IMR-90 (cell line): Measurements from ENCODE around the gene NDUFV2. TPM values are rescaled to one million over a fixed set of nuclear protein-coding genes. Genes with fewer than 3 reads are reported as not detected.

Experiments
- ATAC-seq: fragments of 200-7000 bp; cut with Tn5 transposase; 2 replicates; pipeline ENCODE4 v1.9.1; 2020; ENCODE audit warnings: low read depth, mild to moderate bottlenecking, moderate library complexity
- BruUV-seq: library from RNA; stranded (reverse); fragments of 400-500 nt; replicated peaks from 2 replicates; lab custom pipeline; 2021; lab: Mats Ljungman, UMichigan
- CTCF ChIA-PET: fragments of 300-600 bp; formaldehyde crosslinking; extraction: SDS; loops from one replicate; lab custom pipeline; 2021; ENCODE audit warnings: antibody characterized with exemption; lab: Yijun Ruan, JAX
- POLR2A ChIA-PET: fragments of 300-600 bp; sonication (Branson Sonifier 250); formaldehyde crosslinking; loops from one replicate; lab custom pipeline; 2022; ENCODE audit warnings: antibody characterized with exemption; ENCODE audit not compliant: unreplicated experiment; lab: Charles Lee
- DNase-seq: peaks from one replicate; pipeline ENCODE4 v3.0.0; 2013
- H2AFZ ChIP-seq: replicated peaks from 2 replicates; pipeline ENCODE3; 2013; ENCODE audit warnings: low read length, mild to moderate bottlenecking; ENCODE audit not compliant: poor library complexity
- H2AK5ac ChIP-seq: 2 replicates; pipeline ENCODE4 v1.6.1; 2013; ENCODE audit warnings: low read depth, low read length, inconsistent platforms
- H2AK9ac ChIP-seq: replicated peaks from 2 replicates; pipeline ENCODE3; 2013; ENCODE audit warnings: mild to moderate bottlenecking, low read depth, low read length, moderate library complexity; ENCODE audit not compliant: poor library complexity
- H2BK120ac ChIP-seq: 2 replicates; pipeline ENCODE4 v1.6.1; 2013; ENCODE audit warnings: low read depth, low read length, inconsistent platforms
- H2BK15ac ChIP-seq: 3 replicates; pipeline ENCODE4 v1.6.1; 2013; ENCODE audit warnings: low read depth, low read length, inconsistent platforms
- H2BK20ac ChIP-seq: 2 replicates; pipeline ENCODE4 v1.6.1; 2013; ENCODE audit warnings: low read depth, mild to moderate bottlenecking, inconsistent platforms, low read length, moderate library complexity
- H2BK5ac ChIP-seq: 2 replicates; pipeline ENCODE4 v1.6.1; 2013; ENCODE audit warnings: mild to moderate bottlenecking, low read depth, low read length, inconsistent platforms; ENCODE audit not compliant: poor library complexity, severe bottlenecking
- H3K14ac ChIP-seq: replicated peaks from 2 replicates; pipeline ENCODE4 v1.6.1; 2013; ENCODE audit warnings: low read depth, low read length, inconsistent platforms
- H3K18ac ChIP-seq: 2 replicates; pipeline ENCODE4 v1.6.1; 2013; ENCODE audit warnings: low read depth, low read length, control low read depth
- H3K23ac ChIP-seq: 2 replicates; pipeline ENCODE4 v1.6.1; 2013; ENCODE audit warnings: low read depth, low read length, inconsistent platforms
- H3K27ac ChIP-seq: 2 replicates; pipeline ENCODE4 v1.5.1; 2013; ENCODE audit warnings: mild to moderate bottlenecking, control low read depth, low read length; ENCODE audit not compliant: insufficient read depth
- H3K27me3 ChIP-seq: 2 replicates; pipeline ENCODE4 v1.6.1; 2013; ENCODE audit warnings: low read length; ENCODE audit not compliant: control insufficient read depth, insufficient read depth
- H3K36me3 ChIP-seq: 2 replicates; pipeline ENCODE4 v1.6.1; 2013; ENCODE audit warnings: low read length, mixed read lengths; ENCODE audit not compliant: control insufficient read depth, insufficient read depth
- H3K4ac ChIP-seq: 2 replicates; pipeline ENCODE4 v1.6.1; 2013; ENCODE audit warnings: low read depth, low read length, inconsistent platforms
- H3K4me1 ChIP-seq: 2 replicates; pipeline ENCODE4 v1.6.1; 2013; ENCODE audit warnings: low read length, mixed read lengths; ENCODE audit not compliant: control insufficient read depth, insufficient read depth
- H3K4me2 ChIP-seq: 2 replicates; pipeline ENCODE4 v1.6.1; 2013; ENCODE audit warnings: low read depth, mild to moderate bottlenecking, control low read depth, low read length, moderate library complexity
- H3K4me3 ChIP-seq: 2 replicates; pipeline ENCODE4 v1.5.1; 2013; ENCODE audit warnings: low read depth, mild to moderate bottlenecking, control low read depth, low read length, moderate library complexity; ENCODE audit not compliant: insufficient read depth
- H3K56ac ChIP-seq: 2 replicates; pipeline ENCODE4 v1.6.1; 2013; ENCODE audit warnings: low read length, inconsistent platforms; ENCODE audit not compliant: insufficient read depth; ENCODE audit errors: extremely low read depth
- H3K79me1 ChIP-seq, 2 experiments: 2 replicates each; pipeline ENCODE4 v1.6.1; 2013; ENCODE audit warnings: low read length in 2 of 2, inconsistent platforms in 1 of 2, low read depth in 1 of 2
- H3K9ac ChIP-seq: 2 replicates; pipeline ENCODE4 v1.6.1; 2013; ENCODE audit warnings: low read depth, low read length, control low read depth
- H3K9me1 ChIP-seq: 2 replicates; pipeline ENCODE4 v1.6.1; 2013; ENCODE audit warnings: low read length, inconsistent platforms; ENCODE audit not compliant: insufficient read depth
- H3K9me3 ChIP-seq: 2 replicates; pipeline ENCODE4 v1.6.1; 2013; ENCODE audit warnings: low read length; ENCODE audit not compliant: control insufficient read depth, insufficient read depth
- H4K20me1 ChIP-seq: 2 replicates; pipeline ENCODE4 v1.6.1; 2013; ENCODE audit warnings: low read length, inconsistent platforms; ENCODE audit not compliant: insufficient read depth
- H4K5ac ChIP-seq: 2 replicates; pipeline ENCODE4 v1.6.1; 2013; ENCODE audit warnings: mild to moderate bottlenecking, low read depth, low read length, control low read depth
- H4K8ac ChIP-seq, 2 experiments: 2 replicates each; pipeline ENCODE4 v1.6.1; 2013; ENCODE audit warnings: low read depth in 2 of 2, low read length in 2 of 2, control low read depth in 1 of 2, inconsistent platforms in 1 of 2
- H4K91ac ChIP-seq: 2 replicates; pipeline ENCODE4 v1.6.1; 2013; ENCODE audit warnings: low read depth, low read length, inconsistent platforms; ENCODE audit not compliant: insufficient read depth
- SMC3 ChIP-seq: fragments of 150-350 bp; IDR thresholded peaks from 2 replicates; pipeline ENCODE4 v1.6.1; 2016; ENCODE audit warnings: low read depth, mild to moderate bottlenecking, antibody characterized with exemption, low read length, moderate library complexity
- WGBS, 2 experiments: methylation state at CpG; one replicate each; pipeline versions ENCODE4 v1.1.5 to v1.1.7; 2013; ENCODE audit warnings: missing lambda C conversion rate in 2 of 2; ENCODE audit not compliant: insufficient read length in 1 of 2; ENCODE audit errors: extremely low coverage in 2 of 2; 5-methylcytosine and 5-hydroxymethylcytosine counted together
- dilution Hi-C: fragments of 300-500 bp; cut with HindIII; formaldehyde crosslinking; loops from one replicate; pipeline ENCODE4 v1.14.3; 2018; ENCODE audit warnings: low sequenced_read_pairs; ENCODE audit not compliant: unreplicated experiment
- in situ Hi-C: fragments of 300-500 bp; cut with MboI; formaldehyde crosslinking; loops from 3 replicates; pipeline ENCODE4 v1.14.3; 2019; ENCODE audit warnings: low sequenced_read_pairs, inconsistent platforms, mixed read lengths
- intact Hi-C: fragments of 100-400 bp; cut with micrococcal nuclease; formaldehyde crosslinking; loops from 2 replicates; pipeline ENCODE4 v1.10.0; 2022
- polyA plus RNA-seq, 3 experiments: library from polyadenylated mRNA; depleted of rRNA; stranded (reverse); fragments of >200 nt; gene quantifications; 2 replicates each; pipeline ENCODE4 v1.2.3, GENCODE V29; 2012; ENCODE audit warnings: low replicate concordance in 1 of 3
- total RNA-seq: library from RNA; depleted of rRNA; stranded (reverse); fragments of >200 nt; gene quantifications from 2 replicates; pipeline ENCODE4 v1.2.3, GENCODE V29; 2012

NDUFV2 gene
- total and polyA plus RNA-seq, 2 of the 4 experiments (the other 2 are of a cell fraction) = 106 to 126 TPM

GRCh38 chr18:9086015-9086414, 16.5 kb upstream of the NDUFV2 start:
- ChIA-PET POLR2A (no interaction called here), CTCF (no interaction called here)
- BruUV-seq = no TSS peak
- DNase-seq (no peak), ATAC-seq (no peak)
- no peak overlapping the region for H3K4ac ChIP-seq
- no peak overlapping the region for H3K27ac ChIP-seq
- intact Hi-C loops (no loop called here), dilution Hi-C loops (no loop called here), in situ Hi-C loops (no loop called here)
- H3K9me3 ChIP-seq = no peaks in the 10 kb centered on the region
- no peak overlapping the region for H3K18ac ChIP-seq
- H3K14ac ChIP-seq = no peak overlapping the region
- no peak overlapping the region for H4K91ac ChIP-seq
- no peak overlapping the region for H2BK15ac ChIP-seq
- H3K4me2 ChIP-seq = no peak overlapping the region
- no peak overlapping the region for H2AK5ac ChIP-seq
- H2AFZ ChIP-seq = no peak overlapping the region
- no peaks in the 10 kb centered on the region for H3K4me1 ChIP-seq
- H4K5ac ChIP-seq = no peak overlapping the region
- H2BK20ac ChIP-seq = no peak overlapping the region
- no peak overlapping the region for H2BK120ac ChIP-seq
- no peak overlapping the region for H3K9ac ChIP-seq
- no peak overlapping the region for H2AK9ac ChIP-seq
- no peaks in the 10 kb centered on the region for H3K27me3 ChIP-seq
- no peak overlapping the region for H2BK5ac ChIP-seq
- no peak overlapping the region for H3K23ac ChIP-seq
- H3K9me1 ChIP-seq = peaks cover 5% of the 10 kb centered on the region; the same call in 1 of the 2 replicates
- H4K20me1 ChIP-seq = no peaks in the 10 kb centered on the region
- no peak for TF ChIP-seq SMC3
- H3K79me1 ChIP-seq = no peaks in the 10 kb centered on the region
- no CpG with 5 or more reads among the region's 2 CpGs for WGBS, 2 experiments
- no peak overlapping the region for H3K4me3 ChIP-seq
- H3K56ac ChIP-seq = no peak overlapping the region
- no peaks in the 10 kb centered on the region for H3K36me3 ChIP-seq
- no peak overlapping the region for H4K8ac ChIP-seq
